Esophagus squamous epithelium (tissue), 5 donors: Measurements from ENCODE around the gene CISD1. TPM values are rescaled to one million over a fixed set of nuclear protein-coding genes. Genes with fewer than 3 reads are reported as not detected.

ENCODE experiments used
- DNase-seq: peaks from one replicate; lab custom pipeline; 2025; lab: John Stamatoyannopoulos, UW
- H3K27ac ChIP-seq, 4 donors: fragments of 200-600 bp; sonication (generic); one replicate each; pipeline ENCODE4 v1.5.1; 2016 to 2019; ENCODE audit warnings: mild to moderate bottlenecking in 1 of 4
- H3K27me3 ChIP-seq, 4 donors: fragments of 200-600 bp; sonication (generic); 1 replicate in 3 of 4; 2 replicates in 1 of 4; pipeline versions ENCODE4 v1.5.1 to v1.6.0; 2017 to 2021; ENCODE audit warnings: antibody characterized with exemption in 1 of 4
- H3K36me3 ChIP-seq, 3 donors: fragments of 200-600 bp; sonication (generic); one replicate each; pipeline ENCODE4 v1.5.1; 2016 to 2019
- H3K4me1 ChIP-seq, 3 donors: fragments of 200-600 bp; sonication (generic); one replicate each; pipeline ENCODE4 v1.5.1; 2017 to 2019
- H3K4me3 ChIP-seq, 4 donors: fragments of 200-600 bp; sonication (generic); 1 replicate in 3 of 4; 2 replicates in 1 of 4; pipeline ENCODE4 v1.5.1; 2016 to 2019; ENCODE audit warnings: mild to moderate bottlenecking in 2 of 4, moderate library complexity in 1 of 4
- H3K9me3 ChIP-seq, 3 donors: fragments of 200-600 bp; sonication (generic); one replicate each; pipeline ENCODE4 v1.5.1; 2016 to 2019
- CTCF ChIP-seq, 6 experiments: fragments of 450-650 bp in 4 of 6; fragments of 200-600 bp in 2 of 6; sonication (generic) in 2 of 6; IDR thresholded peaks; one replicate each; pipeline ENCODE4 v1.5.1; 2016 to 2019; ENCODE audit warnings: antibody characterized with exemption in 6 of 6, mild to moderate bottlenecking in 4 of 6, moderate library complexity in 4 of 6
- POLR2A ChIP-seq, 4 donors: fragments of 450-650 bp; IDR thresholded peaks; one replicate each; pipeline ENCODE4 v1.6.1; 2017; ENCODE audit warnings: antibody characterized with exemption in 4 of 4, mild to moderate bottlenecking in 4 of 4, moderate library complexity in 3 of 4
- WGBS, 2 donors: methylation state at CpG; one replicate each; pipeline ENCODE4 v1.1.5; 2018; 5-methylcytosine and 5-hydroxymethylcytosine counted together
- intact Hi-C: fragments of 100-400 bp; cut with DNase I; formaldehyde crosslinking; loops from one replicate; pipeline ENCODE4 v1.15.0; 2022
- total RNA-seq, 4 donors: library from RNA; depleted of rRNA; stranded (reverse); fragments of >200 nt; gene quantifications; one replicate each; pipeline ENCODE4 v1.1.0, GENCODE V29; 2016
- donor health status: DM: yes; HTN: yes; CAD: no.

The CISD1 gene
- total RNA-seq, 4 donors from 2014 or later = 11.0 to 25.1 (median 17.6) TPM

- intact Hi-C loops = no loop called here
- peaks cover 0 to 51% (median 13%) of the 10 kb centered on the region in 3 donors for H3K4me1 ChIP-seq
- no peak overlapping the region for H3K4me3 ChIP-seq
- WGBS, 2 donors = 69 to 75% methylated on average over 2 of the region's 2 CpGs
- H3K27me3 ChIP-seq = no peaks in the 10 kb centered on the region
- no peak for DNase-seq
- H3K27ac ChIP-seq = no peak overlapping the region
- no peaks in the 10 kb centered on the region for H3K9me3 ChIP-seq
- no peak for TF ChIP-seq CTCF (IDR thresholded peaks at IDR 0.05)
- no peak for TF ChIP-seq POLR2A (IDR thresholded peaks at IDR 0.05)
- peaks cover 0 to 30% (median 0%) of the 10 kb centered on the region in 3 donors for H3K36me3 ChIP-seq
Measured at GRCh38 chr10:58275261-58275660, 6.3 kb downstream of the CISD1 start.

- intact Hi-C loops = no loop called here
- no peaks in the 10 kb centered on the region for H3K27me3 ChIP-seq
- no peak overlapping the region for H3K27ac ChIP-seq
- no peak for TF ChIP-seq CTCF (IDR thresholded peaks at IDR 0.05)
- no peak for TF ChIP-seq POLR2A (IDR thresholded peaks at IDR 0.05)
- peaks cover 0 to 30% (median 0%) of the 10 kb centered on the region in 3 donors for H3K36me3 ChIP-seq
- no peak for DNase-seq
- peaks cover 0 to 51% (median 9%) of the 10 kb centered on the region in 3 donors for H3K4me1 ChIP-seq
- H3K4me3 ChIP-seq = no peak overlapping the region
- no peaks in the 10 kb centered on the region for H3K9me3 ChIP-seq
Measured at GRCh38 chr10:58275908-58276307, 6.9 kb downstream of the CISD1 start.

GRCh38 chr10:58278274-58278961, 9.5 kb downstream of the CISD1 start:
- no peaks in the 10 kb centered on the region for H3K9me3 ChIP-seq
- peaks cover 0 to 30% (median 0%) of the 10 kb centered on the region in 3 donors for H3K36me3 ChIP-seq
- H3K27me3 ChIP-seq = no peaks in the 10 kb centered on the region
- WGBS, 2 donors = 78 to 90% methylated on average over 7 of the region's 7 CpGs
- H3K4me1 ChIP-seq = peaks cover 0 to 60% (median 29%) of the 10 kb centered on the region in 3 donors
- TF ChIP-seq POLR2A (IDR thresholded peaks at IDR 0.05) (no peak), CTCF (IDR thresholded peaks at IDR 0.05) (no peak)
- intact Hi-C loops = no loop called here
- DNase-seq = no peak
- H3K4me3 ChIP-seq = no peak overlapping the region
- H3K27ac ChIP-seq = no peak overlapping the region

GRCh38 chr10:58278962-58279307, 10.0 kb downstream of the CISD1 start:
- intact Hi-C loops = no loop called here
- Histone ChIP-seq H3K9me3 (no peaks in the 10 kb centered on the region), H3K4me3 (no peak overlapping the region), H3K36me3 (peaks cover 0 to 30% (median 0%) of the 10 kb centered on the region in 3 donors), H3K27ac (no peak overlapping the region), H3K27me3 (no peaks in the 10 kb centered on the region), H3K4me1 (peaks cover 0 to 55% (median 25%) of the 10 kb centered on the region in 3 donors)
- TF ChIP-seq CTCF (IDR thresholded peaks at IDR 0.05) (no peak), POLR2A (IDR thresholded peaks at IDR 0.05) (no peak)
- no peak for DNase-seq
- WGBS, 2 donors = 45 to 74% methylated on average over 1 of the region's 1 CpG

- no peaks in the 10 kb centered on the region for H3K9me3 ChIP-seq
- H3K4me1 ChIP-seq = peaks cover 0 to 40% (median 20%) of the 10 kb centered on the region in 3 donors
- no peak overlapping the region for H3K27ac ChIP-seq
- DNase-seq = no peak
- WGBS, 2 donors = 82 to 87% methylated on average over 3 of the region's 3 CpGs
- intact Hi-C loops = no loop called here
- peaks cover 0 to 30% (median 0%) of the 10 kb centered on the region in 3 donors for H3K36me3 ChIP-seq
- H3K4me3 ChIP-seq = no peak overlapping the region
- TF ChIP-seq POLR2A (IDR thresholded peaks at IDR 0.05) = no peak
- TF ChIP-seq CTCF (IDR thresholded peaks at IDR 0.05) = no peak
- H3K27me3 ChIP-seq = no peaks in the 10 kb centered on the region
Measured at GRCh38 chr10:58280477-58280876, 11.5 kb downstream of the CISD1 start.
